GM12878 (cell line): ENCODE data around the gene AXDND1. TPM values are rescaled to one million over a fixed set of nuclear protein-coding genes. Genes with fewer than 3 reads are reported as not detected.

Experiments
- ATAC-seq: fragments of 200-7000 bp; cut with Tn5 transposase; 3 replicates; pipeline ENCODE4 v1.9.1; 2020; ENCODE audit warnings: mild to moderate bottlenecking, moderate library complexity
- BruUV-seq: library from RNA; stranded (reverse); fragments of 400-500 nt; replicated peaks from 2 replicates; lab custom pipeline; 2021; lab: Mats Ljungman, UMichigan
- CTCF ChIA-PET: fragments of 300-600 bp; sonication (Branson Sonifier 250); formaldehyde crosslinking; extraction: SDS; loops from one replicate; lab custom pipeline; 2021; ENCODE audit warnings: inconsistent platforms; lab: Yijun Ruan, JAX
- POLR2A ChIA-PET: fragments of 350-600 bp; formaldehyde crosslinking; extraction: SDS; loops from one replicate; lab custom pipeline; 2021; ENCODE audit warnings: inconsistent platforms; lab: Charles Lee
- RAD21 ChIA-PET: fragments of 300-600 bp; sonication (Branson Sonifier 250); formaldehyde crosslinking; loops from one replicate; lab custom pipeline; 2023; ENCODE audit warnings: antibody characterized with exemption; ENCODE audit not compliant: unreplicated experiment; lab: Charles Lee
- SMC1A ChIA-PET: fragments of 300-600 bp; sonication (Branson Sonifier 250); formaldehyde crosslinking; loops from one replicate; lab custom pipeline; 2023; ENCODE audit not compliant: unreplicated experiment, uncharacterized antibody; lab: Charles Lee
- DNase-seq: peaks from one replicate; pipeline ENCODE4 v3.0.0-alpha.2; 2011; ENCODE audit warnings: low read depth, low spot score
- FAIRE-seq: peaks from 3 replicates; lab custom pipeline; 2011; peaks lifted over from hg19 to GRCh38; lab: Jason Lieb, UNC
- H2AFZ ChIP-seq: 2 replicates; pipeline ENCODE4 v1.6.0; 2011; ENCODE audit warnings: low read depth, low read length, control low read depth; ENCODE audit not compliant: control insufficient read depth
- H3K27ac ChIP-seq: 2 replicates; pipeline ENCODE4 v1.5.1; 2011; ENCODE audit warnings: control low read depth; ENCODE audit not compliant: control insufficient read depth, insufficient read depth
- H3K27me3 ChIP-seq, 2 experiments: replicated peaks in 1 of 2; 2 replicates each; pipeline versions ENCODE4 v1.6.0 to v1.6.1; 2011; ENCODE audit warnings: low read length in 1 of 2; ENCODE audit not compliant: control insufficient read depth in 2 of 2, insufficient read depth in 2 of 2
- H3K36me3 ChIP-seq, 2 experiments: 2 replicates each; pipeline ENCODE4 v1.5.1; 2011; ENCODE audit warnings: low read length in 1 of 2; ENCODE audit not compliant: control insufficient read depth in 2 of 2, insufficient read depth in 2 of 2
- H3K4me1 ChIP-seq: 2 replicates; pipeline ENCODE4 v1.6.1; 2011; ENCODE audit warnings: mild to moderate bottlenecking, low read length, moderate library complexity, mixed read lengths; ENCODE audit not compliant: control insufficient read depth, insufficient read depth
- H3K4me2 ChIP-seq: 2 replicates; pipeline ENCODE4 v1.6.0; 2011; ENCODE audit warnings: control low read depth; ENCODE audit not compliant: control insufficient read depth, insufficient read depth
- H3K4me3 ChIP-seq: fragments of 200-600 bp; sonication (generic); 2 replicates; pipeline ENCODE4 v1.5.1; 2016
- H3K79me2 ChIP-seq: 2 replicates; pipeline ENCODE4 v1.6.0; 2011; ENCODE audit warnings: low read length; ENCODE audit not compliant: control insufficient read depth, insufficient read depth
- H3K9ac ChIP-seq: 2 replicates; pipeline ENCODE4 v1.8.0; 2011; ENCODE audit warnings: low read length, control low read depth, mixed read lengths; ENCODE audit not compliant: control insufficient read depth, insufficient read depth
- H3K9me3 ChIP-seq: replicated peaks from 3 replicates; pipeline ENCODE4 v1.5.1; 2011; ENCODE audit warnings: mild to moderate bottlenecking, low read length; ENCODE audit not compliant: control insufficient read depth, insufficient read depth
- H4K20me1 ChIP-seq: 2 replicates; pipeline ENCODE4 v1.6.0; 2011; ENCODE audit not compliant: control insufficient read depth, insufficient read depth
- BACH1 ChIP-seq: fragments of 450-650 bp; IDR thresholded peaks from 2 replicates; pipeline ENCODE4 v1.6.1; 2017; ENCODE audit warnings: mild to moderate bottlenecking, borderline replicate concordance
- BRCA1 ChIP-seq: IDR thresholded peaks from 2 replicates; pipeline ENCODE4 v1.6.1; 2011; ENCODE audit warnings: low read depth, low read length, improper control_type of control experiment
- CHD4 ChIP-seq: fragments of 200-600 bp; sonication (generic); IDR thresholded peaks from 2 replicates; pipeline ENCODE4 v1.6.1; 2016; ENCODE audit warnings: mild to moderate bottlenecking
- KLF5 ChIP-seq: fragments of 450-650 bp; IDR thresholded peaks from 2 replicates; pipeline ENCODE4 v1.6.1; 2014; ENCODE audit warnings: mild to moderate bottlenecking; ENCODE audit not compliant: partially characterized antibody
- MEF2A ChIP-seq: IDR thresholded peaks from 2 replicates; pipeline ENCODE4 v1.6.1; 2011; ENCODE audit warnings: low read depth, mild to moderate bottlenecking, low read length, moderate library complexity; ENCODE audit not compliant: insufficient read depth
- WGBS: methylation state at CpG from one replicate; pipeline ENCODE4 v1.1.6; 2016; ENCODE audit warnings: low lambda C conversion rate; ENCODE audit not compliant: insufficient replicate concordance, insufficient coverage; ENCODE audit errors: missing lambda C conversion rate; 5-methylcytosine and 5-hydroxymethylcytosine counted together
- in situ Hi-C: fragments of 300-500 bp; cut with MboI; formaldehyde crosslinking; loops from 9 replicates; pipeline ENCODE4 v1.14.3; 2018; ENCODE audit warnings: mixed read lengths
- intact Hi-C: fragments of 100-400 bp; cut with micrococcal nuclease; formaldehyde crosslinking; loops from one replicate; pipeline ENCODE4 v1.14.2; 2022; ENCODE audit not compliant: unreplicated experiment
- polyA plus RNA-seq, 11 experiments: library from polyadenylated mRNA; depleted of rRNA in 4 of 11; unstranded in 6 of 11; stranded (reverse) in 5 of 11; fragments of >200 nt; fragmentation: Nextera tagmentation in 4 of 11; fragmentation: Illumina TruSeq in 1 of 11; extraction: Ambion mirVana in 4 of 11; extraction: Trizol in 1 of 11; gene quantifications; 1 replicate in 1 of 11; 2 replicates in 10 of 11; pipeline versions ENCODE4 v1.2.1 to v1.2.3, GENCODE V29; 2011 to 2016; ENCODE audit warnings: inconsistent platforms in 2 of 11, missing spikeins in 2 of 11, low read depth in 1 of 11
- total RNA-seq, 4 experiments: library from RNA; depleted of rRNA in 3 of 4; stranded (reverse); fragments of >200 nt in 3 of 4; fragmentation: Illumina TruSeq in 1 of 4; extraction: Trizol in 1 of 4; gene quantifications; 2 replicates each; pipeline versions ENCODE4 v1.2.1 to v1.2.3, GENCODE V29; 2013 to 2021

Gene AXDND1
- total and polyA plus RNA-seq, 10 of the 15 experiments (the other 5 are each of a cell fraction or from before 2014, with no cell fraction given), result 0.12 to 0.84 (median 0.42) TPM

DNA sequence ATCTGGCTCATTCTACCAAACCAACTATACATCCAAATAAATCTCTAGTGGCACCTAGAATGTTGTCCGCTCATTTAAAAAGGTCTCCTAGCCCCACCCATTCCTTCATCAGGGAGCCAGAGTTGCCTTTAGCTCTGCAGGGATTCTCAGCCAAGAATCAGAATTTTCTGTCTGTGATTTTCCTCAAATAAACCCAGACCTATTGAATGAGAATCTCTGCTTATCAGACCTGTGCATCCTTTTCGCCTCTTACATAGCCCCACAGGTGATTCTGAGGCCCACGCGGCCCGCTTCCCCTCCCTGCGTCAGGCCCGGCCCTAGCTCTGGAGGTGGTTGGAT lies 225.5 kb downstream of the AXDND1 start (continued):
- no peak for TF ChIP-seq BRCA1
- TF ChIP-seq, all 136 proteins: peak for 0

DNA sequence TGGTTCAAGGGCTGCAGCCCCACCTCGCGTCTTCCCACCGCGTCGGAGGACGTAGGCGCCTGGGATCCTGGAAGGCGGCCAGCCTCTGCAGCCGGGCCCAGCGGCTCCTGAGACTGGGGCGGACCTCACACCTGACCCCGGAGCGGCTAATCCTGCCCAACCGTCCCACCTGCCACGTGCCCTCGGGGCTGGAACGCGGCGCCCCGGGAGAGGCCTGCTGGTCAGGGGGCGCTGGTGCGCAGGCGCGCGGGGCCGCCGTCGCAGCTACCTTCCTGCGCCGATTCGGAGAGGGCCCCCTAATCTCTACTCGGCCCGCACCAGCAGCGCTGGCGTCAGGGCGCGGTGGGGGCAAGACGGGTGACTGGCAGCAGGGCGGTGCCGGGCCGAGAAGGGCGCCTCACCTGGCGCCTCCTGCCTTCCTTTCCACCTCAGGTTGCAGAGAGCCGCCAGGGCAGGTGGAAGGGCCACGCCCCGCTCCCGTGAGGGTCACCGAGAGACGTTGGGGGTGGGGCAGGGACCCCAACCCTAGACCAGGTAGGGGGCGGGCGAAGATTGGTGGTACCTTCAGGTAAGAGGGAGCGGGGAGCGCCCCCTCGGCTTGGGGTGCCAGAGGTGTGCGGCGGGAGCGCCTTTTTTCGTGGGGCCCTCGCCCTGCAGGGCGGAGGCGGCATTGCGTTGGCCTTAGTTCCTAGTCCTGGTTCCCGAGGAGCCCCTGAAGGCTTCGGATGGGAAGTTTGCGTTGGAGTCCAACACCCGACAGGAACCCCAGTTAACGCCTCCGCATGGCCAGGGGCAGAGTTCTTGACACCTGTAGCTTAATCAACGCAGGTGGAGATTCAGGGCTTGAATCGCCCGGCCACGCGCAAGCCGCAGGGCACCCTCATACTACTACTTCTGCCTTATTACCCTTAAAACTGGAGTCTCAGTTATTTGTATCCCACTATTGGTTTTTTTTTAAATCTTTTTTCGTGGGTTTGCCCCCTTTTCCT lies 226.1 kb downstream of the AXDND1 start, which contains the start of gene TDRD5:
TSS of gene TDRD5 (plus strand) at position 241 of the 989 bp plus-strand sequence. CDS start 784 bp downstream, outside the sequence.
- Histone ChIP-seq H3K4me3 (no peak within 1 kb of the TSS), H3K4me2 (no peak within 1 kb of the TSS), H3K9ac (no peak within 1 kb of the TSS), H3K36me3 (no peaks in the 10 kb centered on the region), H3K9me3 (no peaks in the 10 kb centered on the region), H3K4me1 (no peaks in the 10 kb centered on the region), H2AFZ (no peak within 1 kb of the TSS), H4K20me1 (no peaks in the 10 kb centered on the region)
- no peak for DNase-seq
- ChIA-PET SMC1A (no interaction called here), RAD21 (no interaction called here), CTCF (no interaction called here)
- intact Hi-C loops (no loop called here), in situ Hi-C loops (no loop called here)
- FAIRE-seq, result no peak
- TF ChIP-seq CHD4, result no peak
- no peak for TF ChIP-seq BACH1
- TF ChIP-seq KLF5, result no peak
- TF ChIP-seq MEF2A, result no peak
- TF ChIP-seq, all 136 proteins: peak for 0
- no peaks in the 10 kb centered on the region for H3K79me2 ChIP-seq
- peaks cover 0 to 4% of the 10 kb centered on the region in 2 experiments; a peak in 2 of 4 replicates for H3K27me3 ChIP-seq
- WGBS, result 53% methylated on average over 70 of the region's 75 CpGs
- no peak for ATAC-seq
- H3K27ac ChIP-seq, result no peak within 1 kb of the TSS
- POLR2A ChIA-PET, result no interaction called here
- no TSS peak for BruUV-seq
